Measurements from ENCODE around the gene DLEU7. TPM values are rescaled to one million over a fixed set of nuclear protein-coding genes. Genes with fewer than 3 reads are reported as not detected.

Gene DLEU7
- polyA plus RNA-seq, 3 donors = 1.2 TPM

- DNase-seq (ENCODE audit: low read depth in 3 of 3, low spot score in 2 of 3) = no peak
These were observed 46.4 kb downstream of the DLEU7 start for GRCh38 chr13:50797091-50797490.

GRCh38 chr13:50796463-50796862 is 47.0 kb downstream of the DLEU7 start:
- no peak for DNase-seq (ENCODE audit: low read depth in 3 of 3, low spot score in 2 of 3)

GRCh38 chr13:50794226-50794625 is 49.3 kb downstream of the DLEU7 start:
- no peak for DNase-seq (ENCODE audit: low read depth in 3 of 3, low spot score in 2 of 3)

GRCh38 chr13:50793026-50793425 is 50.5 kb downstream of the DLEU7 start:
- no peak for DNase-seq (ENCODE audit: low read depth in 3 of 3, low spot score in 2 of 3)

- DNase-seq (ENCODE audit: low read depth in 3 of 3, low spot score in 2 of 3) = no peak
These were observed 54.8 kb downstream of the DLEU7 start for GRCh38 chr13:50788551-50789210.

GRCh38 chr13:50787316-50788195 is 55.9 kb downstream of the DLEU7 start:
- no peak for DNase-seq (ENCODE audit: low read depth in 3 of 3, low spot score in 2 of 3)

- DNase-seq (ENCODE audit: low read depth in 3 of 3, low spot score in 2 of 3) = no peak
These were observed 59.7 kb downstream of the DLEU7 start for GRCh38 chr13:50783717-50784290.

GRCh38 chr13:50783066-50783465 is 60.4 kb downstream of the DLEU7 start:
- DNase-seq (ENCODE audit: low read depth in 3 of 3, low spot score in 2 of 3) = no peak

GRCh38 chr13:50780201-50781015 is 63.1 kb downstream of the DLEU7 start:
- DNase-seq (ENCODE audit: low read depth in 3 of 3, low spot score in 2 of 3) = no peak

- DNase-seq (ENCODE audit: low read depth in 3 of 3, low spot score in 2 of 3) = no peak
These were observed 63.9 kb downstream of the DLEU7 start for GRCh38 chr13:50779443-50780200.

Other genes with a start within 250 kb of the DLEU7 start
- 10 to 100 TPM; 59.7 to 69.9 (median 63.0) TPM for gene RNASEH2B, start 66.1 kb upstream of the DLEU7 start, polyA plus RNA-seq (ENCODE audit: insufficient read length in 3 of 3)

Measured in right renal cortex interstitium (tissue), 3 donors.